Measurements from ENCODE around the gene RPS6KA3.

Gene RPS6KA3

DNA sequence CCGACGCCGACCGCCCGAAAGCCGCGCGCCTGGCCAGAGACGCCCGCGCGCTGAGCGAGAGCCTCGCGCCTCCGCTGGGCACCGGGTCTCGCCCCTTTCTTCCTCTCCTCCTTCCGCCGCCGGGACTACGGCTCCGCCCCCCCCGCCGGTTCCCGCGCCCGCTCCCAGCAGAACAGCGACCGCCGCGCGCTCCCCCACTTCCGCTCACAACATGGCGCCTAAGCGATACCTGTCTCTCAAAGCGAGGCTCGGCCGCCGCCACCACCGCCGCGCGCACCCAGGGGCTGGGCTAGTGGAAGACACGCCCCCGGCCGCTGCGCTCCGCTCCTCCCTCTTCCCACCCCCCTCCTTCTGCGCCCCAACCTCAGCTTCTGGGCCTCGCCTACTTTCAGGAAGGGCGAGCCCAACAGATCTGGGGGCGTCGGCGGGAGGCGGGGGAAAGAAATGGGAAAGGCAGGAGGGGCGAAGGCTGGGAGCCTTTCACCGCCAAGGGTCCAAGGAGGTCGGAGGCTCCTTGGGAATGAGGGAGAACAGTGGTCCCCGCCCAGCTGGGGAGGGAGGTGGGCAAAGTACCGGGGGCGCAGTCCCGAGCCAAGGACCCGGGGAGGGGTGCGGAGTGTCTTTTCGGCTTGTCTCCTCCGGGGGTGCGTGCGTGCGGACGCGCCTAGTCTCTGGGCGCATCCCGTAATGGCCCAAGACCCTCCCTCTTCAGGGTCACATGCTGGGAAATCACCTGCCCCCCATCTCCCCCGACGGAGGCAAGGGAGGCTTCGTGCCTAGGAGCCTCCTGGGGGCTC is at the start of gene RPS6KA3:
Gene RPS6KA3, minus strand, starts transcription at position 100 of the 797 bp plus-strand sequence. CDS start 277 bp downstream, outside the sequence.
- peak; percentile 79 to 84 for DNase-seq (ENCODE audit: extremely low read depth in 1 of 2, low read depth in 1 of 2)

DNA sequence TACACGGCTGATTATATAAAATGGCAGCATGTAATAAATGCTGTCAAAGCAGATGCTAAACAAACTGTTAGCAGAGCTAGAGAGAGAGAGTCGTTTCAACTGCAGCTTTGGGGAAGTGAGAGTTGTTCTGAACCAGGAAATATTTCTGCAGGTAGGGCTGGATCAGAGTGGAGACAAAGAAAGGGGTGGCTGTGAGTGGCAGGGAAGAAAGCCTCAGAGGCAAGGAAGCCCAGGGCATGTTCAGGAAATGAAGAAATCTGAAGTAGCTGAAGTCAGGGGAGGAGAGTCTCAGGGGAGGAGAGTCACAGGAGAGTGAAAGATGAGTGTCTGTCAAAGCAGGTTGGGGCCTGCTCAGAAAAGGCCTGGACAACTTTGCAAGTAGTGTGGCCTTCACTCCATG is 48.4 kb upstream of the RPS6KA3 start:
- no peak for DNase-seq (ENCODE audit: extremely low read depth in 1 of 2, low read depth in 1 of 2)

DNA sequence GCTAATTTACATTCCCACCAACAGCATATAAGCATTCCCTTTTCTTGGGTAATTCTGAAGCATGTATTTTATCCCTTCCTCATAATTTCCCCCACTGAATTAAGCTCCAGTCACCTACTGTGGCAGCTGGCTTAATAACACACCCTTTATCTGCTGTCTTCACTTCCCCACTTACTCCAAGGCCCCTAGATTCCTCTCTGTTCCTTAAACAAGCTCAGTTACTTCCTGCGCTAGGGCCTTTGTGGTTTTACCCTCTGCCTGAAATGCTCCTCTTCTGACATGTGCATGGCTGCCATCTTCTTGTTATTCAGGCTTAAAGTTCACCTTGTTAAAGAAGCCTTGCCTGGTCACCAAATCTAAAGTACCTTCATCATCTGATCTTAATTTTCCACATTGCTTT is 47.2 kb upstream of the RPS6KA3 start:
- no peak for DNase-seq (ENCODE audit: extremely low read depth in 1 of 2, low read depth in 1 of 2)

DNA sequence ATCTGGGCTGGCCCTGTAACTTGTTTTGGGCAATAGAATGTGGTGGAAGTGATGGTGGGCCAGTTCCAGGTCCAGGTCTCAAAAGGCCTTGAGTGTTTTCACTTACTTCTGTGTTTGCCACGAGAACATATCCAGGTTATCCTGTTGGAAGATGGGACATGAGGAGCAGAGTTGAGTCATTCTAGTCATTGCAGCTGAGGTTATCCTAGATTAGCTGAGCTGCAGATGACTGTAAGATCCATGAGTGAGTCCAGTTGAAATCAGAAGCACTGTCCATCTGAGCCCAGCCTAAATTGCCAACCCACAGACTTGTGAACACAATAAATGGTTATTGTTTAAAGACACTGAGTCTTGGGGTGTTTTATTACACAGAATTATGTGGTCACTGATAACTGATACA is 45.3 kb upstream of the RPS6KA3 start:
- DNase-seq (ENCODE audit: extremely low read depth in 1 of 2, low read depth in 1 of 2): no peak

DNA sequence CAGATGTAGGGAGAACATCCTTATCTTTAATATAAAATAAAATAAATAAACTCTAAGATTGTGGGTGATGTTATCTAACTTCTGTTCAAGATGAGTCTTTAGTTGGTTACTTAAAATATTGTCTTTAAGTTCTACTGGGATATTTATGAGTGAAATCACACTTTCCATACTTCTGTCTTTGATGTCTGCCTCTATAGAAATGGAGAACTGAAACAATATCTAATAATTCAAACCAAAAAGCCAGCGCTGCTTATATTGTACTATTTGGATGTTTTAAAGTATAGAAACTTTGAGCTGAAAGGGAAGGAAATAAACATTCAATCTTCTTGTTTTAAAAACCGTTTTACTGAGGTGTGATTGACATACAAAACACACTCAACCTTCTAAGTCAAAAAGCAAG is 44.8 kb upstream of the RPS6KA3 start:
- DNase-seq (ENCODE audit: extremely low read depth in 1 of 2, low read depth in 1 of 2): no peak

DNA sequence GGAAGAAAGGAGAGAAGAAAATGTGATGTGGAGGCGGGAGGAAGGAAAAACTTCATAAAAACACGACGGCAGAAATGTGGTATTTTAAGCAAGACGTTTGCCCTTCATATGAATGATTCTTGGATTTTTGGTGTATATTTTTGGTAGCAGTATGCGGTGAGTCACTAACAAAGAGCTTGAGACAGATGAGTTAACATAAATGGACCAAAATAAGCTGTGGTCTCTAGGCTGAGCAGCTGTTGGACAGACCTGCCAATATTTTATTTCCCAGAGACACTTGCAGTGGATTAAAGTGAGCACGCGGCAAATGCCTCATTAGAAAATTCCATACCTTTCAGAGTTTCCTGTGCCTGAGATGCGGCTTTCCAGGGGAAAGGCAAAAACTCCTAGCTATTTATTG is 43.1 kb upstream of the RPS6KA3 start:
- no peak for DNase-seq (ENCODE audit: extremely low read depth in 1 of 2, low read depth in 1 of 2)

DNA sequence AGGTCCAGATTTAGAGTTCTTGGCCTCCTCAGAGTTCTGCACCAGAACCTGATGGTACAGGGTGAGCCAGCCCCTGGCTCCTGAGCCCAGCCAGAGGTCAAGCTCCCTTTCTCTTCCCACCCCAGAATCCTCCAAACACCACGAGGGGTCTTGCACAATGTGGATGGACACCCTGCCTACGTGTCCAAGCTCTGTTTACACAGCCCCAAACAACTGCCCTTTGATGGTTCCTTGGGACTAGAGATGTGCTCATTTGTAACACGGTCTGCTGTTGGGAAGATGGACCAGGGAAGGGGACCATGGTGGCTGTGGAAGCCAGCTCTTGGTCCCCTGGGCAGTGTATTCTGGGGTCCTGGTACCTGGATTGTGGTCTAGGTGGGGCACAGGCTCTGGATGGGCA is 40.0 kb upstream of the RPS6KA3 start:
- DNase-seq (ENCODE audit: extremely low read depth in 1 of 2, low read depth in 1 of 2): no peak

DNA sequence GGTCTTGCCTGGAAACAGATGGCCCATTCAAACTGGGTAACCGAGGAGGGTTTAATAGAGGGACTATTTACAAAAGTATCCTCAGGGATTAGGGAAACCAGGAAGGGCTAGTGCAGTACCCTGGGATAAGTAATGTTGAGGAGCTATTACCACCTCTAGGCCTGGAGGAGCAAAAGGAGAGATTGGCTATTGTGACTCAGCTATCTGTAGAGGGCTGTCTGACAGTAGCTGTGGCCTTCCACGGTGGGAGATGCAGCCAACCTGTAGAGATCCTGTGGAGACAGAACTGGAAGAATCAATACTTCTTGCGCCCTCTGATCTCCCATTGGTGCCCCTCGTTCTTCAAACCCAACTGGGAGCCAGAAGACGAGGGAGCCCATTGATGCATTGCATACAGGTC is 34.1 kb upstream of the RPS6KA3 start:
- no peak for DNase-seq (ENCODE audit: extremely low read depth in 1 of 2, low read depth in 1 of 2)

DNA sequence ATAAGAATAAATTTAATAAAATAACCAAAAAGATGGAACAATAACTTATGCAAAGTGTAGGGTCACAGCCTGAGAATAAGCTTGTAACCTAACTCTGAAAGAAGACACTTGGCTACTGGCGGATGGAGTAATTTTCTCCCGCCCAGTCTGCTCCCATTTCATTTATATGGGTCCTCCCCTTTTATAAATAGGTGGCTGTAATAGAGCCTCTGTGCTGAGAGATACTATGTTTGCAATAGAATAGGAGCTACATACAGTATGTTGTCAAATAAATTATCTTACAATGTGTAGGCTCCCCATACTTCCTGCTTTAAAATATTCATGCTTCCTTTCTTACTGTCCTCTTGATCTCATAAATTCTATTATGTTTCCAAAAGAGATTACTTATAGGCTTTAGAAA is 28.2 kb upstream of the RPS6KA3 start:
- no peak for DNase-seq (ENCODE audit: extremely low read depth in 1 of 2, low read depth in 1 of 2)

DNA sequence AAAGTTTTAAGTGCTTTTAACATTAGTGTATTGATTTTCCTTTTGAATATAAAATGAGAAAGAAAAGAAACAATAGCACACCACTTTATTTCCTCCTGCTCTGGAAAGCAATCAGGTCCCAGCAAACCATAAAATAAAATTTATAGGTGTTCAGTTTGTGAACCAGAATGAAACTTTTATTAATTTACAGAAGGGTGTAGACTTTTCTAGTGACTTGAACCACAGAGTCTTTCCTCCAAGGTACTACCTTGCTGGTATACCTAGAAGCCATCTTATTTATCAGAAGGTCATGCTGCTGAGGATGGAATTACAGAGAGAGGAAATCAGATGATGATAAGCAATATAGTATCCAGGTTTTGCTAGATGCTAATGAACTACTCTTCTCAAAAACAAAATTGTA is 27.6 kb upstream of the RPS6KA3 start:
- DNase-seq (ENCODE audit: extremely low read depth in 1 of 2, low read depth in 1 of 2): no peak

DNA sequence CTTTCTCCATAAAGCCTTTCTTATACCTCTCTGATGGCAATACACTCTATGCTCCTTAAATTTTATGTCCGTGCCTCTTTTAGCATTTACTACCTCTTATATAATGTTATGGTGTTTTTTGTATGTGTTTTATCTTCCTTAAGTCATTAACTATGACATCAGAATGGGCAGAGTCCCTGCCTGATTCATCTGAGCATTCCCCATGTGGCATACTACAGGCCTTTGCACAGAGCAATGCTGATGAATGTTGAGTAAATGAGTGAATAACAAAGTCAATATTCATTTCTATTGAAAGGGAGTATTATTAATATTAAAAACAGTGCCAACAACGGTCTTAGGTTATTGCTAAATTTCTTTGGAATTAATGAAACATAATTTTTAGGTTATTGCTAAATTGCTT is 18.8 kb upstream of the RPS6KA3 start:
- no peak for DNase-seq (ENCODE audit: extremely low read depth in 1 of 2, low read depth in 1 of 2)

DNA sequence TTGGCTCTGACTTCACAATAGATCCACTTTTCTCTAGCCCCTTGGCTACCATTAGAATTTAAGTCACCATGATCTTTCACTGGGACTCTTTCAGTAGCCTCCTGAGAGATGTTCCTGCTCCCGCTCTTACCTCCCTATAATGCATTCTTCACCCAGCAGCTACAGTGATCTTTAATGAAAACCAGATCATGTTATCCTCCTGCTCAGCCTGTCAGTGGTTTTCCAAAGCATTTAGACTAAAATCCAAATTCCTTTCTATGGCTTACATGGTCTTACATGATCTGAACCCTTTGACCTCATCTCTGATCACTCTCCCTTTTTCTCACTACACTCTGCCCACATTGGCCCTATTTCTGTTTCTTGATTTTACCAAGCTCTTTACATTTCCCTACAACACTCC is 18.3 kb upstream of the RPS6KA3 start:
- DNase-seq (ENCODE audit: extremely low read depth in 1 of 2, low read depth in 1 of 2): no peak

DNA sequence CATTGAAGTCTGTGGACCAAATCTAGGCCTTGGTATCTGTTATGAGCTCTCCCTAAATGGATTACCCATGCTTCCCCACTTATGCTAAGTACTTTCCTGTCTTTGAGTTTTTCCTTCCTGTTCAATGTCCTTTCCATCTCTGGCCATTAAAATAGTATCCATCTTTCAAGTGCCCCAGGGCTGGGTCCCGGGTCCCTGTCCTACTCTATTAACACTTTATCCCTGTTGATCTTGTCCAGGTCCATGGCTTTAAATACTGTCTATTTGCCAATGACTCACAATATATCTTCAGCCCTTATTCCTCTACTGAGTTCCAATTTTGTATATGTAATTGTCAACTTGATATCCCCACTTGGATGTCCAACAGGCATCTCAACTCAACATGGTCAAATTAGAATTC is 17.7 kb upstream of the RPS6KA3 start:
- DNase-seq (ENCODE audit: extremely low read depth in 1 of 2, low read depth in 1 of 2): no peak

DNA sequence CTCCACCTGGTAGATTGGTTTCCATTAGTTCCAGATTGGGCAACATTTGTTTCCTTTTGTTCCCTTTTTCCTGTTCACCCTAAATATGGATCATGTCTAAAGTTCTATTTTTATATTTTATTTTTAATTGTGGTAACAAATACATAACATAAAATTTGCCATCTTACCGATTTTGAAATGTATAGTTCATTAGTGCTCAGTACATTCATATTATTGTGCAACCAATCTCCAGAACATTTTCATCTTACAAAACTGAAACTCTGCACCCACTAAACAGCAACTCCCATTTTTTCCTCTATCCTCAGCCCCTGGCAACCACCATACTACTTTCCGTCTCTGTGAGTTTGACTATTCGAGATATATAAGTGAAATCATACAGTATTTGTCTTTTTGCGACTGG is 14.2 kb upstream of the RPS6KA3 start:
- no peak for DNase-seq (ENCODE audit: extremely low read depth in 1 of 2, low read depth in 1 of 2)

DNA sequence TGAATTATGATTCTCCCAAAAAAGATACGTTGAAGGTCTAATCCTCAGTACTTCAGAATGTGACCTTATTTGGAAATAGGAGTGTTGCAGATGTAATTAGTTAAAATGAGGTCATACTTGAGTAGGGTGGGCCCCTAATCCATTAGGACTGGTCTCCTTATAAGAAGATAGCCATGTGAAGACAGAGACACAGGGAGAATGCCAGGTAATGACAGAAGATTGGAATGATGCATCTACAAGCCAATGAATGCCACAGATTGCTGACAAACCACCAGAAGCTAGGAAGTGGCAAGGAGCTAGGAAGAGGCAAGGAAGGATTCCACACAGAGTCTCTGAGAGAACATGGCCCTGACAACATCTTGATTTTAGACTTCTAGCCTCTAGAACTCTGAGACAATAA is 7.4 kb upstream of the RPS6KA3 start:
- DNase-seq (ENCODE audit: extremely low read depth in 1 of 2, low read depth in 1 of 2): no peak

DNA sequence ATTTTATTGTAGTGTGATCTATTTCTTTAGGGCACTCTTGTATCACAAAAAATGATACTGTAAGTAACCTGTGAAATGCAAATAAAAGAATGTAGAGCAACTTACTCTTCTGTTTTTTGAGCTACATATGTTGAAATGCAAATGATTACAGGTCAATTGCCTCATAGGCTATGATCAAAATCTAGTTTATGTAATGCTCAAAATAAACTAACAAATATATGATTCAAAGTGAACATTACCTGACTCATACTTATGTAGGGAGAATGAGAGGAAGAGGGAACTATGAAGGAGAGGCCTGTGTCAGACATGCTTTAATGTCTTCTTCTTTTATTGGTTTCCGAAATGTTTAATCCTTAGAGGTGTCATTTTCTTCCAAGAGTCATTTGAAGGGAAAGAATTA is 5.0 kb upstream of the RPS6KA3 start:
- no peak for DNase-seq (ENCODE audit: extremely low read depth in 1 of 2, low read depth in 1 of 2)

DNA sequence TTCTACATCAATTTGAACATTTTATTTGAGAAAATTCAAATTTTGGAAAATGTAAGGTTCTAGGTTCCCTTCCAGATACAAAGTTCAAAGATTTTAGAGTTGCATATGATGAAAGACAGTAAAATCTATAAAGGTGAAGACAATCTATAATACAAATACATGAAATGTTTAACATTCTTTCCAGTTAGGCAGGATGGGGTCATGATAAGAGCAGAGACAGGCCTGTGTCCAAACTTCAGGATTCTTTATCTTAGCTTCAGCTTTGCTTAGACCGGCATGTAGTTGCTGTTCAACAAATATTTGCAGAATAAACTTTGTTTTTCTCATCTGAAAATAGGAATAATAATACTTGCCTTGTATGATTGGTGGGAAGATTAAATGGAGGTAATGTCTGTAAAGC is 4.5 kb upstream of the RPS6KA3 start:
- no peak for DNase-seq (ENCODE audit: extremely low read depth in 1 of 2, low read depth in 1 of 2)

DNA sequence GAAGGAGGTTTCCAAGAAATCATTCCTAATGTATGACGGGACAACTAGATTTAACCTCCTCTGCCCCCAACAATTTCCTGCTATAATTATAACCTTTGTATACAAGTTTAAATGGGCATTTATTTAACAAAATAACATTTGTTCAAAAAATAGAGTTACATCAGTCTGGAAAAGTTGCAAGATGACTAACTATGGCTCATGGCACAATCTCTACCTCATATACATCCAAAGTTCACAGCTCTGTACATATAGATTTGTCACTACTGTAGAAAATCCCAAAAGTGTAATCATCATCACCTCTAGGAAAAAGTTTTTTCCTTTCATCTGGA is 3.8 kb upstream of the RPS6KA3 start:
- DNase-seq (ENCODE audit: extremely low read depth in 1 of 2, low read depth in 1 of 2): no peak

DNA sequence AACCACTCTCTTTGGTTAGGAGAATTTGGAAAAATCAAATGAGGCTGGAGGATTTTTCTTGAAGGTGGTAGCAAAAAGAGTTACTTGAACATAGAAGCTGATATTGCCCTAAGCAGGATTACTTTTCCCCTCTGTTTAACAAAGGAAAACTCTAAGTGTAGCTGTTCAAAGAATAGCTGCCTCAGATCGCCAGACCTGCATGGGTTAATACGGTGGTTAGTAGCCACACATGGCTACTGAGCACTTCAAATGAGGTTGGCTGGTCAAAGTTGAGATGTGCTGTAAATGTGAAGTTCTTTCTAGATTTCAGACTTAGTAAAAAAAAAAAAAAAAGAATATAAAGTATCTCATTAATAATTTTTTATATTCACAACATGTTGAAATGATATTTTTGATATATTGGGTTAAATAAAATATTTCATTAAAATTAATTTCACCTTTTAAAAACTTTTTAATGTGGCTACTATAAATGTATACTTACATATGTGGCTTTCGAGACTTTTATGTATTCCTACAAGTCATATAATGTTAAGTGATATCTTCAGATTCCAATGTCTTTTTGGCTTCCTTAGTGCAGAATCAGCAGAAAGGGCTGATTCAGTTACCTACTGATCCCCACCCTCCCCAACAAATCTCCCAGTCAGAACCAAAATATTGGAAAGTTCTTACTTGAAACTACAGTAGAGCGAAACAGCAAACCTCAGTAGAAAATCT is 3.3 kb upstream of the RPS6KA3 start:
- DNase-seq (ENCODE audit: extremely low read depth in 1 of 2, low read depth in 1 of 2): no peak

DNA sequence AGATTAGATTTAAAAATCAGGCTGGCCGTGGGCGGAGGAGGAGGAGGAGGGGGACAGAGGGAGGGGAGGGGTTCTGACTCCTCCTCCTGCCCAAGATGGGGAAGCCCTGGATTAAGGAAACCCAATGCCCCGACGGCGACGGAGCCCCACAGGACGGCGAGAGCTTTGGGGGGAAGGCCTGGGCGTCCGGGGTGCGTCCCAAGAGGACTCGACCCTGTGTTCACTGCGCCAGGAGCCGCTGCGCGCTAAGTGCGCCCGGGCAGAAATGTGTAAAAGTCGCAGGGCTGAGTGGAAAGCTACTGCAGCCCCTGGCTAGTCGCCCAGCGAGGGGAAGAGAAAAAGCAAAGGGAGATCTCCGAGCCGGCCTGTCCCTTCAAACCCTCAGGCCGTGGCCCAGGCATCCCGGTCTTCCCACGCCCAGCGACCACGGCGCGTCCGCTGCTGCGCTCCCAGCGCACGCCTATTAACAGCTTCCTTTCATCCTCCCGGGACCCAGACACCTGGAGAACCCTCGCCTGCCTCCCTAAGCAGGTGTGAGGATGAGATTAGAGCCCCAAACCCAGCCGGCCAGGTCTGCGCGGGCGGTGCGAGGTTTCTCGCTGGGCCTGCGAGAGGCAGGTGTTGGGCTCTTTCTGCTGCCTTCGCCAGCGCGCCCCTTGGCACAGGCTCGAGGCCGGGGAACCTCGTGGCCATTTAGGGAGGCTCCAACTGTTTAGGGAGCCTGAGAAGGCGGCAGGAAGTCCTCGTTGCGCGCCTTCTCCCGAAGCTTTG is 1.4 kb upstream of the RPS6KA3 start:
- DNase-seq (ENCODE audit: extremely low read depth in 1 of 2, low read depth in 1 of 2): no peak

DNA sequence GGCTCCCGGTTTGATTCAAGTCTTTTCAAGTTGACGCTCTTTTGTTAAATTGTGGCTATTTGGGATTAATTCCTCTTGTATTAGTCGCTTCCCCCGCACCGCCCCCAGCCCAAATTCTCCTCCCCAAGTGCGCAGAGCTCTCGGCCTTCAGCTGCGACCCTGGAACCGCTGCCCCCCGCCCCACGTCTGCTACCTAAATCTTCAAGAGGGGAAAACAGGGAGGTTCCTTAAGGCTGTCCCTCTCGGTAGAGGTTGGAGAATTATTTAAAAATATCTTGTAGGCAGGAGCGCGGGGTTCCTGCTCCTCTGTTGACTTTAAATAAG is 860 bp upstream of the RPS6KA3 start:
- DNase-seq (ENCODE audit: extremely low read depth in 1 of 2, low read depth in 1 of 2): no peak
